ENCODE data around the gene DLG4.

Gene DLG4

DNA sequence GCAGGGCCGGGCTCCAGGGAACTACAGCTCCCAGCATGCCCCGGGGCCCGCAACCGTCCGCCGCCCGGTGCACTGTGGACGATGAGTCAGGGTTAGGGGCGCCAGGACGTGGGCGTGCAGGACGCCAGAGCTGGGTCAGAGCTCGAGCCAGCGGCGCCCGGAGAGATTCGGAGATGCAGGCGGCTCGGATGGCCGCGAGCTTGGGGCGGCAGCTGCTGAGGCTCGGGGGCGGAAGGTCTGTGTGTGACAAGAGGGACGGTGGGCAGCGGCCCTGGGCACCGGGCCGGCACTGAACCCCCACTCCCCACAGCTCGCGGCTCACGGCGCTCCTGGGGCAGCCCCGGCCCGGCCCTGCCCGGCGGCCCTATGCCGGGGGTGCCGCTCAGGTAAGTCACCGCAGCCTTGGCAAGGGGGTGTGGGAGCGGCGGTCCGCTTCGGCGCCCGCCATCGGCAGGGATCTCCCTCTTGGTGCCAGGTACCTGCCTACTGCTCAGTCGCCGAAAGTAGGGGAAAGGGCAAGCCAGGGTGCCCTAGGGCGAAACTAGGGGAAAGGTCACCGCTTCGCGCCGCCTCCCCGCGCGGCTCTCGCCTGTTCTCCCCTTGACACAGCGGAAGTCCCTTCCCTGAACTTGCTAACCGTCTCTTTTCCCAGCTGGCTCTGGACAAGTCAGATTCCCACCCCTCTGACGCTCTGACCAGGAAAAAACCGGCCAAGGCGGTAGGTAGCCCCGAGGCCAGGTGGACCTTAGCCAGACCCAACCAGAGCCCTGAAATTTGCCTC, at the start of gene DLG4, which contains the start of gene ACADVL:
Gene DLG4 (minus strand): TSS at position 25 of the 781 bp plus-strand sequence.
Gene ACADVL (plus strand): TSS at position 127 of the 781 bp plus-strand sequence. CDS start 47 bp downstream, at position 174.
- no peak for DNase-seq

DNA sequence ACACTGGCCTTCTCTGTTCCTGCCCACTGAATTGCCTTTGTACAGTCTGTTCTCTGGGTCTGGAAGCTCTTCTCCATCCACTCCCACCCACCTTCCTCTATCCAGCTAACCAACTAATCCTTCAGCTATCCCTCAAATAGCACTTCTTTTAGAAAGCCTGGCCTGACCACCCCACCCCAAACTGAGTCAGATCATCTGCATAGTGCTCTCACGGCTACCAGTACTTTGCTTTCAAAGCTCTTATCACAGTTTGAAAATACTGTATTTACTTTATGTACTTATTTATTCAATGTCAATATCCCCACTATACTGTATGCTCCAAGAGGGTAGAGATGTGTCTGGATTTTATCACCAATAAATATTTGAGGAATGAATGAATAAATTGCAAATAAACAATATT, 47.1 kb upstream of the DLG4 start:
- DNase-seq, result no peak

DNA sequence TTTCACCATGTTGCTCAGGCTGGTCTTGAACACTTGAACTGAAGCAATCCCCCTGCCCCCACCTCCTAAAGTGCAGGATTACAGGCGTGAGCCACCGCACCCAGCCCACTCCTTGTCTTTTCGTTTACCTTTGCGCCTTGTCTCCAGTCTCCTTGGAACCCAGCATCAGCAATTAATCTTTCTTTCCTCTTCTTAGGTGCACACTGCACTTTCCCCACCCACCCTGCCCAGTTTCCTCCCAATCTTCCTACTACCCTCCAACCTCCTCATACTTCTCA, 44.1 kb upstream of the DLG4 start:
- DNase-seq, result no peak

DNA sequence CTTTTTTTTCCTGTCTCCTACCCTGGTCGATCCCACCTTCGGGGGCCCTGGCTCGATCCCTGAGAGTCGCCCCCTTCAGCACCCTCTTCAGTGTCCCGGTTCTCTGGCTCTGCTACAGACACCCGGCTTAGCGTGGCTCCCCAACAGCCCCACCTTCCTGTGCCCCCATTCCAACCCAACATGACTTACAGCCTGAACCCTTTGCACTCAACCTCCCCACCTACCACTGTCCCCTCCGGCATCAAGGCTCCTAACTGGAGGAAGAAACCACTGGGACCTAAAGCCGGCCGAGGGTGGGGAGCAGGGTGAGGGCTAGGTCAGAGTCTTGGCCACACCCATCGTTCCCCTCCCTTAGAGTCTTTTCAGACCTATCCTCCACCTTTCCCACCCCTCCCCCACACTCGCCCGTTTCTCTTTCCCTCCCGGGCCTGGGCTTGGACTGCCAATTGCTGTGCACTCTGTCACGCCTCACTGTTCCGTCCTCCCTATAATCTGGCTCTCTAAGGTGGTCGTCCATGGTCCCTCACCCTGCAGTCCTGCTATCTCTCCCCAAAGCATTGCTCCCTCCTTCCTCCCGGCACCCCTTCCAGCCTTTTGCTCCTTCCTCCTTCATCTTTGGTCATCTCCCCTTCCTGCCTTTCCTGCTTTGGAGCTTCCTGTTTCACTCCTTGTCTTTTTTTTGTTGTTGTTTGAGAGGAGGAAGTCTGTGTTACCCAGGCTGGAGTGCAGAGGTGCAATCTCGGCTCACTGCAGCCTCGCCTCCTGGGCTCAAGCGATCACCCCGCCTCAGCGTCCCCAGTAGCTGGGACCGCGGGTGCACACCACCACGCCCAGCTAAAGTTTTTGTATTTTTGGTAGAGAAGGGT, 43.5 kb upstream of the DLG4 start:
- DNase-seq, result no peak

DNA sequence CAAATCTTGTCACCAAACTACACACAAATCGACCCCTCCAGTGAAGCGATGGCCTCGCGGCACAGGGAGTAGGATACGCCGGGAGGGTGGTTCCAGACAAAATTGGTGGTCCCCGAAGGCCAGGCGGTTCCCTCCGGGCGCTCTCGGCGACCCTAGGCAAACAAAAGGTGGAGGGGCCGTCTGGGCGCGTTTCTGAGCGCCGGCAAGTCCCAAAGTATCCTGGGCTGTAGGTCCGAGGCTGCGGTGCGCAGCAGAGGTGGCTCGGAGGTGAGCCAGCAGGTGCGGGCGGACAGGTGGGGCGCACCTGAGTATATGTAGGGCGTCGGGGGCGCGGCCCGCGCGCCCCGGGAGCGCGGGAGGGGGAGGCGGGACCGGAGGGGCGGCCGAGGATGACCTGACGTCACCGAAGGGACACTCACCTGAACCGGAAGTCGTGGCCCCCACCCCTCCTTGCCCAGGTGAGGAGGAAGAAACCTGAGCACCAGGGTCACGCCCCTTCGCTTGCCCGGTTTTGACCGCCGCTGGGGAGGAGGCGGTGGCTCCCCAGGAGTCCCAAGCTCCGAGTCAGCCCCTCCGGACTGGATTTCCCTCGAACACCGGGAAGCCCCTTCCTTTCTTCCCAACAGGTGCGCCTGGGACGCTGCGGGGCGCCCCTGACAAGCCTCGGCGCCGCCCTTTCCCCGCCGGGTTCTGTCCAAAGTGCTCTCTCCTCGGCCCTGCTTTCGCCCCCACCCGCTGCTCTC, 42.7 kb upstream of the DLG4 start, which contains the start of gene CLDN7:
Gene CLDN7 (minus strand): TSS at position 287 of the 743 bp plus-strand sequence. CDS start 435 bp downstream, outside the sequence.
- DNase-seq, result no peak

DNA sequence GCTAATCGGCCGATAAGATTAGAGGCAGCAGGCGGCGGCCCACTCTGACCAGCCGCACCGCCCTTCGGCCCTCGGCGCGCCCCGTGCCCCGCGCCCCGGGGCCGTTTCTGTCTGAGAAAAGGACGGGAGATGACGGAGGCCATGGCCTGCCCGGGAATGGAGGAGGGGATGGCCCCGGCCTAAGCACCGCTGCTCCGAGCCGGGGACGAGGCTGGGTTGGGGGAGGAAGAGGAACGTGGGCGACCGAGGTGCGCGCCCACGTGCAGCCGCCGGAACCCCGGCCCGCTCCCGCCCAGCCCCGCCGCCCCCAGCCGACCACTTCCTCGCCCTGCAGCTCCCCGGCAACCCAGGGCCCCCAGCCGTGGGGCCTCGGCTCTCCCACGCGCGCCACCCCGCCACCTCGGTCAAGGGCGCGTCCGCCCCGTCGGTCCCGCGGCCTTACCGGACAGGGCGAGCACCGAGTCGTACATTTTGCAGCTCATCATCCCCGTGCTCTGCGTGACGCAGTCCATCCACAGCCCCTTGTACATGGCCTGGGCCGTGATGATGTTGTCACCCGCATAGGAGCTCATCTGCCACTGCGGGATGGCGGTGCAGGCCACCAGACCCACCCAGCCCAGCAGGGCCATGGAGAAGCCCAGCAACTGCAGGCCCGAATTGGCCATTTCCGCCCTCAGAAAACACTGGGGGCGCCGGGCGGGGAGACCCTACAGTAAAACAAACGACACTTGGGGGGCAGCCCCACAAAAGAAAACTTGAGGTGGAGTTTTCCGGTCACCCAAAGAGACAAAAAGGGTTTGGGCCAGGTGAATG, 41.9 kb upstream of the DLG4 start:
- no peak for DNase-seq

DNA sequence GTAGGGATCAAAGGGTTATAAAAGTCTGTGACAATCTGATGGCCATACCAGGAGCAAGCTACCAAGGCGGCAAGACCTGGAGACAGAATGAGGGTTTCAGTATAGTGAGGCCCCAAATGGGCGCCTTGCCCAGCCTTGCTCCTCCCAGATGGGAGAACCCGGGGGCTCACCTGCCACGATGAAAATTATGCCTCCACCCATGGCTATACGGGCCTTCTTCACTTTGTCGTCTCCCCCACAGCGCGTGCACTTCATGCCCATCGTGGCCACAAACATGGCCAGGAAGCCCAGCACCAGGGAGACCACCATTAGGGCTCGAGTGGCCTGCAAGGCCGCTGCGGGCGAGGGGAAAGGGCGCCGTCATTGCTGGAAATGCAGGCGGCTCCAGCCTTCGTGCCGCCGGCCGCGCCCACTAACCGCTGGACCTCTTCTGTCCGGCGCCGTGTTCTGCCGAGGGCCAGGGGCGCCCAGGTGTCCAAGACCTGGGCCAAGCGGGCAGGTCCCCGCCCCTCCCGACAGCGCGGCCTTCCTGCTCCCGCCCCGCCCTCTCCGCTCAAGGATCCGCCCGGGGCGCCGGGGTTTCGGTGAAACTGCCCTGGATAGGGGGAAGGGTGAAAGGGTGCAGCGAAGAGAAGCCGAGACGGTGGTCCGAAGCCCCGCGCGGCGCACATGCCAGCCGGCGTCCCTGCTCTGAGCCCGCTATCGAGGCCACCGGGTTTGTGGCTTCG, 41.2 kb upstream of the DLG4 start:
- DNase-seq, result no peak

DNA sequence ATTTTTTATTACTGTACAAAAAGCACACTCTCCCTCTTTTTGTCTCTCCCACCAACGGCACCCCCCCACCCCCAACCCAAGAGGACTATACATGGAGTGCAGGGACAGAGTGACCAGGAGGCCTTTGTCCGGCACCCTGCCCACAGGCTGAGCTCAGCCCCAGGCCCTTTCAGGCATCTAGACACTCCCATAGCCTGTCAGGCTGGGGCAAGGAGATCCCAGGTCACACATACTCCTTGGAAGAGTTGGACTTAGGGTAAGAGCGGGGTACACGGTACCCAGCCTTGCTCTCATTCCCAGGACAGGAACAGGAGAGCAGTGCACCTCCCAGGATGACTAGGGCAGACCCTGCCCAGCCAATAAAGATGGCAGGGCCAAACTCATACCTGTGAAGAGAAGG, 40.5 kb upstream of the DLG4 start:
- DNase-seq, result no peak

DNA sequence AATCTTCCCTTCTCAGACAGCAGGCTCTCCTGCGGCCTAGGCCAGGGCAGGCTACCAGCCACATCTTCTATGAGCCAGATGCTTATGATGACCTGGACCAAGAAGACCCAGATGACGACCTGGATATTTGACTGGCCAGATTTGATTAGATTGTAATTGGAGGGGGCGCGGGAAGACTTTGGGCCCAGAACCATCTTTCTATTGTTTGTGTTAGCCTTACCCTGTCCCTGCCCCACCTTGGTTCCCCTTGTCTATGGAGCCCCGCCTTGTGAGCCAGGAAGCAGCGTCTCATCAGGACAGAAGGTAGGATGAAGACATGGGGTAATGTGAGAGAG, 39.9 kb upstream of the DLG4 start:
- DNase-seq, result no peak

DNA sequence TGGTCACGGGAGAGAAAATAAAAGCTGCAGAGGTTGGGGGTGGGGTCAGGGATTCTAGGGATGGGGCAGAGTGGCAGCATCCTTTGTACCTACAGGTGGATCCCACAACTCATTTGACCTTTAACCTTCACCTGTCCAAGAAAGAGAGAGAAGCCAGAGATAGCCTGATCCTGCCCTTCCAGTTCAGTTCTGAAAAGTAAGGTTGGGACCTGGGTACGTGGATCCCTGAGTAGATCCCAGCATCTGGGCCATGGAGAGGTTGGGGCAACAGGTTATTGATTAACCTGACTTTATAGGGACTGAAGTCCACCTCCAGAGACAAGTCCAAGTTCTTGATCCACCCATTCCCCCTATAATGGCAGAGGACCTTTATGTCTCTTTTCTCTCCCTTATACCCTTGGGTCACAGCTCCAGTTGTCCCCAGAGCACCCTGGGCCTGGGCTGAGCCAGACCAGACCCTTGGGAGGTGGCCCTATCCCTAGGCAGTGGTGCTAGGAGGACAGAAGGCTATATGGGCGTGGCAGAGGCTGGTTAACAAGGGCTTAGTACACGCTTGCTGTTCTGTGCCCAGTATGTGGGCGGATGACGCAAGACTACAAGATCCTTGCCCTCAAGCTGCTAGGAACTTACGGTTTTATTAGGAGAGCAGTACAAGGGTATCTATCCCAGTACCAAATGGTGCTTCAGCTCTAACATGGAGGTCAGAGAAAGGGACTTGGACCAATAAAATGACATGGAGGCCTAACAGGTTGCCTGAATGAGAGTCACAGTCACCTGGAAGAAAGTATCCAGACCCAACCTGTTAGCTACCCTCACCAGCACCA, 39.3 kb upstream of the DLG4 start:
- no peak for DNase-seq

DNA sequence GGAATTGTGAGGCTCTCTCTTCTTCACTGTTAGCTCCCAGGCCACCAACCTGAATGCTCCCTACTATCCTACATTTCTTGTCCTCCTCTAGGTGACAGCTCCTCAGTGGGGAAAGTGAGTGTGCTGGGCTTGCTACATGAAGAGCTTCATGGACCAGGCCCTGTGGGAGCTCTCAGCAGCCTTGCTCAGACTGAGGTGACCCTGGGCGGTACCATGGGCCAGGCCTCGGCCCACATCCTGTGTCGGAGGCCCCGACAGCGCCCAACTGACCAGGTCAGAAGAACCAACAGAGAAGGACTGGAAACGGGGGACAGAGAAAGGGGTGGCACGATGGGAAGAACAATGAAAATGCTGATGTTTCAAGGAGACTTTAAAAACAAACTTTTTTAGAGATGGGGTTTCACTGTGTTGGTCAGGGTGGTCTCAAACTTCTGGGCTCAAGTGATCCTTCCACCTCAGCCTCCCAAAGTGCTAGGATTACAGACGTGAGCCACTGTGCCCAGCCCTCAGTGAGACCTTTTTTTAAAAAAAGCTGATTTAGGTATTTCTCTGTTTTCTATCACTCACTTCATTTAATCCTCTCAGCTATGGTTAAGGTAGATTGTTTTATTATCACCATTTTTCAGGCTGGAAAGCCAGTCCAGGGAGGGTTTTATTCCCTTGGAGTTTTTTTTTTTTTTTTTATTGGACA, 37.3 kb upstream of the DLG4 start:
- no peak for DNase-seq

DNA sequence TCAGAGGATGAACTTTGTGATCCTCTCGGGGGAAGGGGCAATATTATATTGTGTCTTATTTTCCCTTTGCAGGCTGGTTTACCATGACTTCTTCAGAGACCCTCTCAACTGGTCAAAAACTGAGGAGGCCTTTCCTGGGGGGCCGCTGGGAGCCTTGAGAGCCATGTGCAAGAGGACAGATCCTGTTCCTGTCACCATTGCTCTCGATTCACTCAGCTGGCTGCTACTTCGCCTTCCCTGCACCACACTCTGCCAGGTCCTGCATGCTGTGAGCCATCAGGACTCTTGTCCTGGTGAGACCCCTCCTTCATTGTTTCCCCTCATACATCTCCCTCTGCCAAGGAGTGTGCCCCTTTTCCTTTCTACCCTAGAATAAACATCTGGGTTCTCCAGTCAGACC, 34.9 kb upstream of the DLG4 start:
- DNase-seq, result no peak

DNA sequence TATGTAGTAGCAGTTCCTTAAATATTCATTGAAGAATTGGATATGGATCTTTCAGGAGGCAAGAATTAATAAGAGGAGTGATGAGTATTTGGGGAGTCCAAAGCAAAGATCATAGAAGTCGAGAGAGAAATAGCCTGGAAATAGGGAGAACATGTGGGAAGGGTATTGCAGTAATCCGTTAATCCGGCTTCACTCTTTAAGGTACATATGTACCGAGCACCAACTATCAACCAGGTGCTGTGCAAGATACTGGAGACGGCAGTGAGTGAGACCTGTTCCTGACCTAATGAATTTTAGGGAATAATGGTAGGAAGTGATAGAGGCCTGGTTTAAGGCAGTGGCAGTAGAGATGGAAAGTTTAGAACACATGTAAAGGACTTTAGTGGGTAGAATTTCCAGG, 33.4 kb upstream of the DLG4 start:
- DNase-seq, result no peak

DNA sequence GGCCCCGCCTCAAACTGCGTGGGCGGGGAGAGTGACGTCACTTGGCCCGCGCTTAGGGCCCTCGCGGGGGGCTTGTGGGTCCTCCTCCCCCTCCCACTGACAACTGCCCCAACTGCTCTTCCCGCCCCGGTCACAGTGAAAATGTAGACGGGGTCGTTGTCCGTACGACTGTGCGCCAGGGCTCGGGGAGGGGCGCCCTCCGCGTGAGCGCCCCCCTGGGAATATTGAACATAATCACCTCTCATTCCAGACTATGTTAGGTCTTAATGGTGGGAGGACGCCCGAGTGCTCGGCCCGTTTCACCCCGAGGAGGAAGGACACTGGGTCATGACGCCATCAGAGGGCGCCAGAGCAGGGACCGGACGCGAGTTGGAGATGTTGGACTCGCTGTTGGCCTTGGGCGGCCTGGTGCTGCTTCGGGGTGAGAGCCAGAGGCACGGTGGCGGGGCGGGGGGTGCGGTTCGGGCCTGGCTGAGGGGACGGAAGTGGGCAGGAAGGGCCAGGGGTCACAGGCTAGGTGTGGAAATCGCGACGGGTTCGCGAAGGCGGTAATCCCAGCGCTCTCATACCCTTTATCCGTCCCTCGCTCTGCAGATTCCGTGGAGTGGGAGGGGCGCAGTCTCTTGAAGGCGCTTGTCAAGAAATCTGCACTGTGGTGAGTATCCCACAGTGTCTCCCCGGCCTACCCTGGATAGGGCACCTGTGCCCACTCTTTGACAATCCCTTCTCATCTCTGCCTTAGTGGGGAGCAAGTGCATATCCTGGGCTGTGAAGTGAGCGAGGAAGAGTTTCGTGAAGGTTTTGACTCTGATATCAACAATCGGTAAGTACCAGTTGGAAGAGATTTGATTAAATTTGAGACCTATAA, 32.8 kb upstream of the DLG4 start, which contains the start of gene ELP5:
Gene ELP5 (plus strand): TSS at position 40 of the 868 bp plus-strand sequence. CDS start 336 bp downstream, at position 376.
- peak; percentile 62 for DNase-seq

DNA sequence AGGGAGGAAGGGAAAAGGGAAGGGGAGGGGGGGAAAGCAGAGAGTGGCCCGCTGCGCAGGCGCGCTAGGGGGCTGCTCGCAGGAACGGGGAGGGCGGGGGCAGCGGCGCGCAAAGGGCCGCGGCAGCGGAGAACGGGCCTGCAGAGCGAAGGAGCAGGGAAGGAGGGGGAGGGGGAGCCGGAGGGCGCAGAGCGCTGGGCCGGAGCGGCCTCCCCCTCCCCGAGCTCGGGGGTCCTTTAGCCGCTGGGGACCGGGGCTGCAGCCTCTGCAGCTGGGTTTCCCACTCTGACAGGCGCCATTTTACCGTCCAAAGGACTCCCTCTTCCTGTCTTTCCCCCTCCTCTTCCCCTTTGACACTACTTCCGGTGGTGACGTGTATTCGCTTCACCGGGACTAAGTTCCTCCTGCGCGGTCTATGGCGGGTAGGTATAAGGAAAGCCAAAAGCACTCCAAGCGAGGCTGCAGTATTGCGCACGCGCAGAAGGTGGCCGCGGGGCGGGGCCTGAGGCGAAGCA, 32.1 kb upstream of the DLG4 start, which contains the start of gene CTDNEP1:
Gene CTDNEP1 (minus strand): TSS at position 74 of the 515 bp plus-strand sequence. CDS start 438 bp downstream, outside the sequence.
- DNase-seq, result peak; percentile 83

DNA sequence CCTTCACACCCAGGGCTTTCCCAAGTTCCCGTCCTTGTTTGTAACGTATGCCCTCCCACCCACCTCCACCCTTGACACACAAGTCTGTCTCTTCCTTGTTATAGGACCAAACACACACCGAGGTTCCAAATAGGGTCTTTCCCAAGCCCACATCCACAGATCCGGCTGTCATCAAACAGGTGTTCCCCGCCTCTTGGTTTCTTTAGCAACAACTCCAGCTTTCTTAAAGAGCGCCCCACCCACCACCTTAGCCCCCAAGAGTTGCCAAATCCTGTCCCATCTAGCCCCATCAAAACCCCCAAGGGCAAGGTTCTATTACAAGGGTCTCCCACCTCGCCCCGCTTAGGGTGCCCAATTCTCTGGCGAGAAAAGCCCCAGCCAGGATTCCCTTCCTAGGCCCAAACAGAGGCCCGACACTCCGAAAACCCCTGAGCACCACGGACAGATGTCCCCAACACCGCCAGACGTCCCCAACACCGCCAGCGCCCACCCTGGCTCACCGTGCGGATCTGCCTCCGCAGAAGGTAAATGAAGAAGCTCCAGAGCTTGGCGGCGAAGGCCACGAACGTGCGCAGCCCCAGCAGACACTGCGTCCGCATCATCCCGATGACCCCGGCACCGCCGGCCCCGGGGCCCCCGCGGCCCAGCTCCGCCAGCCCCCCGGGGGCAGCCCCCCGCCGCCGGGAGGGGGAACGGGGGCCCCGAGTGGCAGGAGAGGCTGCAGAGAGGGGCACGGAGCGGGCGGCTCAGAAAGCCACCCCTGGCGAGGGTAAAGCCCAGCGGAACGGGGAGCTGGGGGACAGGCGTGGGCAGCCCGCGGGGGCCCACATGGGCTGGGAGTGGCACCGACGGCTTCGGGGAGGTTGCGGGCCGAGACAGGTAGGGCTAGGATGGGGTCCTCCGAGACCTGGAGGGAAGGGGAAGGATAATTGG, 31.3 kb upstream of the DLG4 start:
- DNase-seq, result no peak

DNA sequence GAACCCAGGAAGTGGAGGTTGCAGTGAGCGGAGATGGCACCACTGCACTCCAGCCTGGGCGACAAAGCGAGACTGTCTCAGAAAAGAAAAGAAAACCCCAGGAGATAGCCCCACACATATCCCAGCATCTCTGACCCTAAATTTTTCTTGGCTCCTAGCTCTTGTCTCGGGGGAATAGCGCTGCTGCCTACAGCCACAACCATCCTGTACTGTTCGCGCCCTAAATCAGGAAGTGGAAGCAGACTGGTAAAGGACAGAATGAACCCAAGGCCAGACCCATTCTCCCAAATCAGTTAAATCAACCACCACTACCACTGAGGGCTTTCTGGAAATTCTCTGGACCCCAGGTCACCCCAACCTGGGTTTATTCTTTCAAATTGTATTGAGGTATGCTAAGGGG, 30.2 kb upstream of the DLG4 start:
- DNase-seq, result no peak

DNA sequence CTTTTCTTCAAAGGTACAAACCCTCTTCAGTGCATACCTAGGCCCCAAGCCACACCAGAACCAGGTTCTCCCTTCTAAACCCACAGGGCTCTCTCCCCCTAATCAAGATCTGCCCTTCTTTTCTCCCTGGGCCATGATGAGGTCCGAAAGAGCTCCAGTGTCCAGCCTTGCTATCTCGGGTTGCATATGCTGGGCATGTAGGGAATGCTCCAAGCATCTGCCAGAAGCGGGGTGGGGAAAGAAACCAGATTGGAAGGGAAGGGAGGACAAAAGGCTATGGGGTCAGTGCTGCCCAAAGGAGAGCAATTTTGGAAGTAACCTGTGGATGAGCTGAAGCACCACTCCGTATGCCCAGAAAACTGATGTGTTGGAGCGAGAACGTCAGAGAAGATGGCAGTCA, 29.6 kb upstream of the DLG4 start:
- DNase-seq, result no peak

Measured in NCI-H2081 treated with DMSO at 0.1 percent for 48 hours (cell line).